H1 (cell line): Measurements from ENCODE around the gene LRRTM4. TPM values are rescaled to one million over a fixed set of nuclear protein-coding genes. Genes with fewer than 3 reads are reported as not detected.

Source experiments
- EP300 ChIP-seq, 2 experiments: IDR thresholded peaks; 1 replicate in 1 of 2; 2 replicates in 1 of 2; pipeline ENCODE4 v1.6.1; 2011 to 2012; ENCODE audit warnings: low read depth in 2 of 2, low read length in 2 of 2, mild to moderate bottlenecking in 2 of 2, borderline replicate concordance in 1 of 2, inconsistent platforms in 1 of 2, moderate library complexity in 1 of 2
- RAD21 ChIP-seq, 2 experiments: IDR thresholded peaks in 1 of 2; conservative IDR thresholded peaks in 1 of 2; 2 replicates each; pipeline ENCODE4 v1.6.1; 2011; ENCODE audit warnings: low read depth in 2 of 2, low read length in 2 of 2, improper control_type of control experiment in 1 of 2, inconsistent platforms in 1 of 2, mild to moderate bottlenecking in 1 of 2, moderate library complexity in 1 of 2
- polyA plus RNA-seq, 7 experiments: library from polyadenylated mRNA; depleted of rRNA in 3 of 7; stranded (reverse) in 5 of 7; unstranded in 2 of 7; fragments of >200 nt in 5 of 7; fragments of 200-250 nt in 2 of 7; gene quantifications; 1 replicate in 5 of 7; 2 replicates in 1 of 7; 4 replicates in 1 of 7; pipeline versions ENCODE4 v1.2.1 to v1.2.3, GENCODE V29; 2011 to 2013; ENCODE audit warnings: missing spikeins in 2 of 7, mixed read lengths in 2 of 7
- total RNA-seq: library from RNA; stranded (reverse); fragmentation: NEBNext Ultra II Directional; extraction: Animal tissue kit (Norgen Biotek cat#: 25700); gene quantifications from 2 replicates; pipeline ENCODE4 v1.2.1, GENCODE V29; 2021
- TF ChIP-seq, protein P1 (sequence below): IDR thresholded peaks from 2 replicates; pipeline ENCODE4 v1.6.1; 2012; ENCODE audit warnings: inconsistent platforms
- TF ChIP-seq, protein P2 (sequence below), 3 experiments: IDR thresholded peaks; 1 replicate in 2 of 3; 2 replicates in 1 of 3; pipeline versions ENCODE4 v1.5.1 to v1.6.1; 2011; ENCODE audit warnings: low read length in 3 of 3, mild to moderate bottlenecking in 3 of 3, inconsistent platforms in 2 of 3, low read depth in 1 of 3, moderate library complexity in 1 of 3; ENCODE audit not compliant: insufficient read depth in 1 of 3; ENCODE audit errors: control extremely low read depth in 1 of 3

The LRRTM4 gene
- total and polyA plus RNA-seq, 2 of the 8 experiments (the other 6 are each of a cell fraction or from before 2014, with no cell fraction given) = 3.6 to 9.5 TPM

DNA sequence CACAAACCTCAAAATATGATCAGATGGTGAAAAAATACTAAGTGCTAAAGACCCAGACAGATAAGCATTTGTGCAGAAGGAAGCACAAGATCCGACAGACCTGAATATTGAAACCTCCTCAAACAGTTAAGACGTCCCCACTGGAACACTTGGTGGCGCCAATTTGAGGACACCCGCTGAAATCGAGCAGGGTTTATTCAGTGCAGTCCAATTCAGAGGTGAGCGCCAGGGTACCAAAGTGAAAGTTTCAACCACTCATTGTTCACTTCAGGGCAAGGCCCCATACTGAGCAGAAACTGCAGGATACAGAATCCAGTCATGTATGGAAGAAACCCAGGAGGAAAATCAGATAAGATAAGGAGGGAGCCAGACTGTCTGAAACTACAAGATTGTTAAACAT is 417.6 kb downstream of the LRRTM4 start (continued):
- TF ChIP-seq EP300 (IDR thresholded peaks at IDR 0.05; ENCODE audit: borderline replicate concordance in 1 of 2, low read depth in 2 of 2, low read length in 2 of 2) (no peak), RAD21 (IDR thresholded peaks at IDR 0.05 in 1 of 2, conservative IDR thresholded peaks at IDR 0.05 in 1 of 2; ENCODE audit: low read depth in 2 of 2, low read length in 2 of 2) (peak; percentile 40 to 49)
- TF ChIP-seq, protein P1, sequence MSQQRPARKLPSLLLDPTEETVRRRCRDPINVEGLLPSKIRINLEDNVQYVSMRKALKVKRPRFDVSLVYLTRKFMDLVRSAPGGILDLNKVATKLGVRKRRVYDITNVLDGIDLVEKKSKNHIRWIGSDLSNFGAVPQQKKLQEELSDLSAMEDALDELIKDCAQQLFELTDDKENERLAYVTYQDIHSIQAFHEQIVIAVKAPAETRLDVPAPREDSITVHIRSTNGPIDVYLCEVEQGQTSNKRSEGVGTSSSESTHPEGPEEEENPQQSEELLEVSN = no peak
- TF ChIP-seq, protein P2, sequence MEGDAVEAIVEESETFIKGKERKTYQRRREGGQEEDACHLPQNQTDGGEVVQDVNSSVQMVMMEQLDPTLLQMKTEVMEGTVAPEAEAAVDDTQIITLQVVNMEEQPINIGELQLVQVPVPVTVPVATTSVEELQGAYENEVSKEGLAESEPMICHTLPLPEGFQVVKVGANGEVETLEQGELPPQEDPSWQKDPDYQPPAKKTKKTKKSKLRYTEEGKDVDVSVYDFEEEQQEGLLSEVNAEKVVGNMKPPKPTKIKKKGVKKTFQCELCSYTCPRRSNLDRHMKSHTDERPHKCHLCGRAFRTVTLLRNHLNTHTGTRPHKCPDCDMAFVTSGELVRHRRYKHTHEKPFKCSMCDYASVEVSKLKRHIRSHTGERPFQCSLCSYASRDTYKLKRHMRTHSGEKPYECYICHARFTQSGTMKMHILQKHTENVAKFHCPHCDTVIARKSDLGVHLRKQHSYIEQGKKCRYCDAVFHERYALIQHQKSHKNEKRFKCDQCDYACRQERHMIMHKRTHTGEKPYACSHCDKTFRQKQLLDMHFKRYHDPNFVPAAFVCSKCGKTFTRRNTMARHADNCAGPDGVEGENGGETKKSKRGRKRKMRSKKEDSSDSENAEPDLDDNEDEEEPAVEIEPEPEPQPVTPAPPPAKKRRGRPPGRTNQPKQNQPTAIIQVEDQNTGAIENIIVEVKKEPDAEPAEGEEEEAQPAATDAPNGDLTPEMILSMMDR (IDR thresholded peaks at IDR 0.05; ENCODE audit: control extremely low read depth in 1 of 3, insufficient read depth in 1 of 3, low read depth in 1 of 3, low read length in 3 of 3) = peak; percentile 5 to 35 (median 24)
